H9 (cell line): Measurements from ENCODE around the gene GRIN2A. TPM values are rescaled to one million over a fixed set of nuclear protein-coding genes. Genes with fewer than 3 reads are reported as not detected.

Source experiments
- DNase-seq: peaks from one replicate; pipeline ENCODE4 v3.0.0-alpha.2; 2017
- H2AFZ ChIP-seq: one replicate; pipeline ENCODE4 v1.6.1; 2013; ENCODE audit warnings: mild to moderate bottlenecking, low read length, control low read depth, moderate library complexity
- H2AK5ac ChIP-seq: 2 replicates; pipeline ENCODE4 v1.6.1; 2013; ENCODE audit warnings: low read length, control low read depth, mixed read lengths; ENCODE audit not compliant: insufficient read length
- H2BK120ac ChIP-seq: one replicate; pipeline ENCODE4 v1.6.1; 2013; ENCODE audit warnings: low read depth, mild to moderate bottlenecking, low read length, control low read depth, inconsistent platforms; ENCODE audit not compliant: poor library complexity, severe bottlenecking
- H2BK12ac ChIP-seq: 2 replicates; pipeline ENCODE4 v1.6.1; 2013; ENCODE audit warnings: low read length, control low read depth, mixed read lengths, low read depth; ENCODE audit not compliant: insufficient read length
- H2BK15ac ChIP-seq: 2 replicates; pipeline ENCODE4 v1.6.1; 2013; ENCODE audit warnings: low read depth, low read length, control low read depth
- H2BK20ac ChIP-seq: one replicate; pipeline ENCODE4 v1.6.1; 2013; ENCODE audit warnings: low read depth, mild to moderate bottlenecking, low read length, control low read depth, inconsistent platforms; ENCODE audit not compliant: poor library complexity, severe bottlenecking
- H2BK5ac ChIP-seq: 2 replicates; pipeline ENCODE4 v1.6.1; 2013; ENCODE audit warnings: low read length, control low read depth, mixed read lengths; ENCODE audit not compliant: insufficient read length
- H3K14ac ChIP-seq: 2 replicates; pipeline ENCODE4 v1.6.1; 2013; ENCODE audit warnings: low read length, control low read depth; ENCODE audit not compliant: insufficient read depth
- H3K18ac ChIP-seq: 2 replicates; pipeline ENCODE4 v1.6.1; 2013; ENCODE audit warnings: low read depth, mild to moderate bottlenecking, mixed read lengths, low read length, control low read depth; ENCODE audit not compliant: insufficient read length
- H3K23ac ChIP-seq: 2 replicates; pipeline ENCODE4 v1.6.1; 2013; ENCODE audit warnings: low read length, control low read depth, mixed read lengths, low read depth; ENCODE audit not compliant: insufficient read length
- H3K23me2 ChIP-seq: 2 replicates; pipeline ENCODE4 v1.6.1; 2013; ENCODE audit warnings: low read depth, mild to moderate bottlenecking, mixed read lengths, low read length, control low read depth; ENCODE audit not compliant: insufficient read length, poor library complexity, severe bottlenecking
- H3K27ac ChIP-seq: 2 replicates; pipeline ENCODE4 v1.5.1; 2013; ENCODE audit warnings: low read length, control low read depth, mixed read lengths, low read depth; ENCODE audit not compliant: insufficient read length
- H3K27me3 ChIP-seq: 2 replicates; pipeline ENCODE4 v1.6.1; 2013; ENCODE audit warnings: low read length, control low read depth, inconsistent platforms; ENCODE audit not compliant: insufficient read depth
- H3K4ac ChIP-seq: 2 replicates; pipeline ENCODE4 v1.6.1; 2013; ENCODE audit warnings: low read depth, mild to moderate bottlenecking, control low read depth, inconsistent platforms, low read length, moderate library complexity
- H3K4me1 ChIP-seq: 2 replicates; pipeline ENCODE4 v1.6.1; 2013; ENCODE audit warnings: low read length, control low read depth, inconsistent platforms; ENCODE audit not compliant: insufficient read depth
- H3K4me2 ChIP-seq: 2 replicates; pipeline ENCODE4 v1.6.1; 2013; ENCODE audit warnings: low read length, control low read depth, mixed read lengths; ENCODE audit not compliant: insufficient read length, insufficient read depth
- H3K56ac ChIP-seq: 2 replicates; pipeline ENCODE4 v1.6.1; 2013; ENCODE audit warnings: low read depth, mild to moderate bottlenecking, mixed read lengths, low read length, control low read depth; ENCODE audit not compliant: insufficient read length
- H3K79me1 ChIP-seq: 2 replicates; pipeline ENCODE4 v1.6.1; 2013; ENCODE audit warnings: low read depth, mild to moderate bottlenecking, moderate library complexity, low read length, control low read depth, inconsistent platforms; ENCODE audit not compliant: insufficient read depth, poor library complexity, severe bottlenecking
- H3K79me2 ChIP-seq: 2 replicates; pipeline ENCODE4 v1.6.1; 2013; ENCODE audit warnings: low read length, control low read depth, inconsistent platforms; ENCODE audit not compliant: insufficient read depth
- H3K9ac ChIP-seq: 2 replicates; pipeline ENCODE4 v1.6.1; 2013; ENCODE audit warnings: low read length, control low read depth, mixed read lengths; ENCODE audit not compliant: insufficient read length; ENCODE audit errors: extremely low read depth
- H3K9me3 ChIP-seq: one replicate; pipeline ENCODE4 v1.6.1; 2013; ENCODE audit warnings: low read depth, low read length, inconsistent platforms; ENCODE audit not compliant: control insufficient read depth
- H3T11ph ChIP-seq: one replicate; pipeline ENCODE4 v1.6.1; 2013; ENCODE audit warnings: mild to moderate bottlenecking, low read length, control low read depth, inconsistent platforms
- H4K20me1 ChIP-seq: one replicate; pipeline ENCODE4 v1.6.1; 2013; ENCODE audit not compliant: control insufficient read depth, insufficient read length, insufficient read depth
- H4K5ac ChIP-seq: 2 replicates; pipeline ENCODE4 v1.6.1; 2013; ENCODE audit warnings: low read depth, mild to moderate bottlenecking, mixed read lengths, low read length, control low read depth; ENCODE audit not compliant: insufficient read length
- H4K8ac ChIP-seq: replicated peaks from 2 replicates; pipeline ENCODE4 v1.6.1; 2013; ENCODE audit warnings: low read length, control low read depth, mixed read lengths, low read depth; ENCODE audit not compliant: insufficient read length
- H4K91ac ChIP-seq: 2 replicates; pipeline ENCODE4 v1.6.1; 2013; ENCODE audit warnings: low read depth, mild to moderate bottlenecking, moderate library complexity, mixed read lengths, low read length, control low read depth; ENCODE audit not compliant: insufficient read length
- H3K27ac Mint-ChIP-seq, 3 experiments: 2 replicates in 2 of 3; 3 replicates in 1 of 3; pipeline ENCODE4 v1.8.0; 2020 to 2021; ENCODE audit warnings: mixed read lengths in 3 of 3, mild to moderate bottlenecking in 1 of 3, moderate library complexity in 1 of 3
- H3K27me3 Mint-ChIP-seq: 2 replicates; pipeline ENCODE4 v1.8.0; 2021; ENCODE audit warnings: low read depth, mild to moderate bottlenecking, moderate library complexity, mixed read lengths
- H3K36me3 Mint-ChIP-seq, 3 experiments: 2 replicates in 2 of 3; 3 replicates in 1 of 3; pipeline ENCODE4 v1.8.0; 2020 to 2021; ENCODE audit warnings: low read depth in 3 of 3, mixed read lengths in 3 of 3; ENCODE audit not compliant: insufficient read depth in 1 of 3
- H3K4me1 Mint-ChIP-seq, 2 experiments: 2 replicates each; pipeline ENCODE4 v1.8.0; 2020; ENCODE audit warnings: mixed read lengths in 2 of 2
- H3K4me3 Mint-ChIP-seq, 2 experiments: 2 replicates in 1 of 2; 3 replicates in 1 of 2; pipeline ENCODE4 v1.8.0; 2020 to 2021; ENCODE audit warnings: mild to moderate bottlenecking in 2 of 2, mixed read lengths in 2 of 2, moderate library complexity in 1 of 2
- H3K9me3 Mint-ChIP-seq, 2 experiments: 2 replicates in 1 of 2; 3 replicates in 1 of 2; pipeline ENCODE4 v1.8.0; 2020; ENCODE audit warnings: mild to moderate bottlenecking in 2 of 2, mixed read lengths in 2 of 2, moderate library complexity in 1 of 2
- WGBS: extraction: QIAGEN DNeasy Blood & Tissue Kit; methylation state at CpG from one replicate; pipeline ENCODE4 v1.1.7; 2013; ENCODE audit warnings: missing lambda C conversion rate, low lambda C conversion rate, mixed read lengths; ENCODE audit not compliant: insufficient read length; ENCODE audit errors: extremely low coverage; 5-methylcytosine and 5-hydroxymethylcytosine counted together
- total RNA-seq: library from RNA; stranded (reverse); gene quantifications from 2 replicates; pipeline ENCODE4 v1.2.1, GENCODE V29; 2021
- TF ChIP-seq, protein P1 (sequence below): fragments of 200-600 bp; sonication (generic); conservative IDR thresholded peaks from 3 replicates; pipeline ENCODE4 v1.8.0; 2021; ENCODE audit warnings: antibody characterized with exemption, mild to moderate bottlenecking

The GRIN2A gene
- total RNA-seq, 1 experiment from 2014 or later, result 1.5 TPM

DNA sequence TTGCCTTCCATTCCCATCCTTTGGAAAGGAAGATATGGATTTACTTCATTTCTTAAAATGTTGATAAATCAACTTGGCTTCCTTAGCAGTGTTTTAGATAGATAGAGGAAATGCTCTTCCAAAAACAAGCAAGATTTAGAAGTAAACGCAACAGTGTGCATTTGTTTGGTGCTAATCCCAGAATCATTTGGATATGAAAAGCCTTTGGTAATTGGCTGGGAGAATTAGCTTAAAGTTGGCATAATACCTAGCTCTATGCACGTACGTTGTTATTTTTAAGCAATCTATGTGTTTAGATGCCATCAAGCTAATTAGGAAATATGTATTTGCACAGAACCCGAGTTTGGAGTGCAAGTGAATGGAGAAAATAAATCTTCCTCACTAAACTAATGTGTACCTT is 415.3 kb downstream of the GRIN2A start:
- Histone ChIP-seq H3K4ac (no peak overlapping the region), H3K27me3 (no peaks in the 10 kb centered on the region), H4K8ac (no peak overlapping the region), H3K18ac (no peak overlapping the region), H4K20me1 (no peaks in the 10 kb centered on the region), H3K9me3 (no peaks in the 10 kb centered on the region), H3K9ac (no peak overlapping the region), H3K56ac (no peak overlapping the region), H3K27ac (no peak overlapping the region), H2BK120ac (no peak overlapping the region), H3K14ac (no peak overlapping the region), H3K23ac (no peak overlapping the region), H3K79me2 (no peaks in the 10 kb centered on the region), H2AK5ac (no peak overlapping the region), H3K4me2 (no peak overlapping the region), H3T11ph (no peak overlapping the region), H4K5ac (no peak overlapping the region), H4K91ac (no peak overlapping the region), H3K23me2 (no peaks in the 10 kb centered on the region), H3K4me1 (no peaks in the 10 kb centered on the region), H2BK5ac (no peak overlapping the region), H2BK15ac (no peak overlapping the region), H2BK20ac (no peak overlapping the region), H2BK12ac (no peak overlapping the region), H2AFZ (no peak overlapping the region), H3K79me1 (no peaks in the 10 kb centered on the region)
- Mint-ChIP-seq H3K27me3 (peaks cover 6% of the 10 kb centered on the region; the same call in 1 of the 2 replicates), H3K27ac (no peak overlapping the region), H3K4me1 (peaks cover 42 to 49% of the 10 kb centered on the region in 2 experiments), H3K36me3 (peaks cover 0 to 13% (median 12%) of the 10 kb centered on the region in 3 experiments; a peak in 5 of 7 replicates), H3K9me3 (no peaks in the 10 kb centered on the region; a peak in 2 of 5 replicates), H3K4me3 (no peak overlapping the region)
- TF ChIP-seq, protein P1, sequence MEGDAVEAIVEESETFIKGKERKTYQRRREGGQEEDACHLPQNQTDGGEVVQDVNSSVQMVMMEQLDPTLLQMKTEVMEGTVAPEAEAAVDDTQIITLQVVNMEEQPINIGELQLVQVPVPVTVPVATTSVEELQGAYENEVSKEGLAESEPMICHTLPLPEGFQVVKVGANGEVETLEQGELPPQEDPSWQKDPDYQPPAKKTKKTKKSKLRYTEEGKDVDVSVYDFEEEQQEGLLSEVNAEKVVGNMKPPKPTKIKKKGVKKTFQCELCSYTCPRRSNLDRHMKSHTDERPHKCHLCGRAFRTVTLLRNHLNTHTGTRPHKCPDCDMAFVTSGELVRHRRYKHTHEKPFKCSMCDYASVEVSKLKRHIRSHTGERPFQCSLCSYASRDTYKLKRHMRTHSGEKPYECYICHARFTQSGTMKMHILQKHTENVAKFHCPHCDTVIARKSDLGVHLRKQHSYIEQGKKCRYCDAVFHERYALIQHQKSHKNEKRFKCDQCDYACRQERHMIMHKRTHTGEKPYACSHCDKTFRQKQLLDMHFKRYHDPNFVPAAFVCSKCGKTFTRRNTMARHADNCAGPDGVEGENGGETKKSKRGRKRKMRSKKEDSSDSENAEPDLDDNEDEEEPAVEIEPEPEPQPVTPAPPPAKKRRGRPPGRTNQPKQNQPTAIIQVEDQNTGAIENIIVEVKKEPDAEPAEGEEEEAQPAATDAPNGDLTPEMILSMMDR, result no peak
- DNase-seq, result no peak
- no CpG with 5 or more reads among the region's 4 CpGs for WGBS
